ENCODE measurements around the gene TFAP2A. TPM values are rescaled to one million over a fixed set of nuclear protein-coding genes. Genes with fewer than 3 reads are reported as not detected.

The TFAP2A gene
- polyA plus RNA-seq, 3 donors: not detected

DNA sequence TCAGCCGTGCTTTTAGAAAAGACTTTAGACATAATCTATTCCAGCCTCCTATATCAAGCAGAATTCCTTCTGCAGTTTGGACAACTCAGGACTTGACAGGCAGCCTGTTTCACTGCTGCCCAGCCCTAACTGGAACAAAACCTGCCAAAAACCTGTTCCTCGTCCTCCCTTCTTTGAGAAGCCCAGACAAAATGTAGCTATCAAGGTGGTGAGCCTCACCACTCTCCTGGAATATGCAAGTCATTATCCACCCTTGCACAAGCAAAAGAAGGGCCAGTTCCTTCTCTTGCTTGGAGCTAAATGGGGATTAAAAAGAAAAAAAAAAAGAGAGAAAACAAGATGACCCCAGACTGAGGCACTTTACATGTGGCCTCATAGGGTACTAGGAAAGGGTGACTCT lies 64.2 kb downstream of the TFAP2A start:
- H3K9ac ChIP-seq (ENCODE audit: insufficient read depth, low read length, poor library complexity, severe bottlenecking): no peak overlapping the region
- intact Hi-C loops (cut with micrococcal nuclease): no loop called here
- Mint-ChIP-seq H3K4me3 (no peak overlapping the region), H3K27ac (no peak overlapping the region), H3K9me3 (peaks cover 0 to 7% (median 2%) of the 10 kb centered on the region in 7 donors), H3K27me3 (ENCODE audit: low read depth in 3 of 3) (peaks cover 3 to 19% (median 9%) of the 10 kb centered on the region in 3 donors), H3K36me3 (no peaks in the 10 kb centered on the region), H3K4me1 (no peaks in the 10 kb centered on the region)
- H2AFZ ChIP-seq (ENCODE audit: insufficient read depth, low read depth, low read length, poor library complexity, severe bottlenecking): no peak overlapping the region
- no peaks in the 10 kb centered on the region for H3K4me1 ChIP-seq (ENCODE audit: control insufficient read depth in 1 of 2, insufficient read depth in 2 of 2, low read length in 2 of 2)
- no peak overlapping the region for H3K4me3 ChIP-seq (replicated peaks in 1 of 3; ENCODE audit: low read depth in 2 of 3, low read length in 3 of 3)
- DNase-seq: no peak
- H3K27ac ChIP-seq (ENCODE audit: low read depth in 1 of 2, low read length in 2 of 2): no peak overlapping the region
- no peaks in the 10 kb centered on the region for H3K79me2 ChIP-seq (ENCODE audit: insufficient read depth, low read length)
- TF ChIP-seq, protein P1, sequence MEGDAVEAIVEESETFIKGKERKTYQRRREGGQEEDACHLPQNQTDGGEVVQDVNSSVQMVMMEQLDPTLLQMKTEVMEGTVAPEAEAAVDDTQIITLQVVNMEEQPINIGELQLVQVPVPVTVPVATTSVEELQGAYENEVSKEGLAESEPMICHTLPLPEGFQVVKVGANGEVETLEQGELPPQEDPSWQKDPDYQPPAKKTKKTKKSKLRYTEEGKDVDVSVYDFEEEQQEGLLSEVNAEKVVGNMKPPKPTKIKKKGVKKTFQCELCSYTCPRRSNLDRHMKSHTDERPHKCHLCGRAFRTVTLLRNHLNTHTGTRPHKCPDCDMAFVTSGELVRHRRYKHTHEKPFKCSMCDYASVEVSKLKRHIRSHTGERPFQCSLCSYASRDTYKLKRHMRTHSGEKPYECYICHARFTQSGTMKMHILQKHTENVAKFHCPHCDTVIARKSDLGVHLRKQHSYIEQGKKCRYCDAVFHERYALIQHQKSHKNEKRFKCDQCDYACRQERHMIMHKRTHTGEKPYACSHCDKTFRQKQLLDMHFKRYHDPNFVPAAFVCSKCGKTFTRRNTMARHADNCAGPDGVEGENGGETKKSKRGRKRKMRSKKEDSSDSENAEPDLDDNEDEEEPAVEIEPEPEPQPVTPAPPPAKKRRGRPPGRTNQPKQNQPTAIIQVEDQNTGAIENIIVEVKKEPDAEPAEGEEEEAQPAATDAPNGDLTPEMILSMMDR (IDR thresholded peaks at IDR 0.05): no peak
- 100% methylated on average over 2 of the region's 2 CpGs for WGBS (ENCODE audit: insufficient coverage)
- no peaks in the 10 kb centered on the region for H3K27me3 ChIP-seq (ENCODE audit: control insufficient read depth in 2 of 2, insufficient read depth in 2 of 2, low read length in 2 of 2)
- H4K20me1 ChIP-seq (ENCODE audit: insufficient read depth, low read length): no peaks in the 10 kb centered on the region
- no peaks in the 10 kb centered on the region for H3K9me3 ChIP-seq (replicated peaks in 1 of 2; ENCODE audit: control insufficient read depth in 1 of 2, insufficient read depth in 1 of 2, low read length in 2 of 2)
- H3K36me3 ChIP-seq (replicated peaks in 1 of 2; ENCODE audit: control insufficient read depth in 1 of 2, insufficient read depth in 2 of 2, low read length in 2 of 2): no peaks in the 10 kb centered on the region
- no peak overlapping the region for H3K4me2 ChIP-seq (replicated peaks; ENCODE audit: extremely low read depth, low read length, poor library complexity, severe bottlenecking)

DNA sequence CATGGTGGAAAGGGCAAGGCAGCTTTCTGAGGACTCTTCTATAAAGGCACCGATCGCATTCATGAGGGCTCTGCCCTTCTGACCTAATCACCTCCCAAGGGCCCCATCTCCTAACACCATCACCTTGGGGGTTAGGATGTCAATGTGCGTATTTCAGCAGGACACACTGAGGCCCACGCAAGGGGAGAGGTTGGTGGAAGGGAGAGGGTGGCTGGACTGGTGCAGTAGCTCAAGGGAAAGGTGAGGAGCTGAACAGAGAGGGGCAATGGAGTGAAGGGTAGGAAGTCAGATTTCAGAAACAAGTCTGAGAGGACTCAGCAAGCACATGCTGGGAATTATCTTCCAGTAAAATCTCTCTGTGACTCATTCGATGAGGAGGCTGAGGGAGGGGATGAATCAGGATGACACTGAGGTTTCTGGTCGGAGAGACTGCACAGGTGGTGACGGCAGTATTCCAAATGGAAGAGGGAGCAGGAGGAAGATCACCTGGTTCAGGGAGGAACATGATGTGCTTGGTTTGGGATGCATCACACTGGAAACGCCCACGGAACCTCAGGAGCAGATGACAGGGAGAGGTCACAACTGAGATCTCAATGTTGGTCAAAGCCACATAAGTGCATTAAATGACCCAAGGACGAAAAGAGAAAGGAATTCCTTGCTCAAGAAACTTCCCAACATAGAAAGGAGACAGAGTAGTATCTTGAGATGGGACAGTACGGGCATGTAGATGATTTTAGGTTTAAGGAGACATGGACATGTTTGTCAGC lies 67.1 kb downstream of the TFAP2A start:
- WGBS (ENCODE audit: insufficient coverage): 95% methylated on average over 5 of the region's 11 CpGs
- H2AFZ ChIP-seq (ENCODE audit: insufficient read depth, low read depth, low read length, poor library complexity, severe bottlenecking): no peak overlapping the region

More for the DNA sequence above, 67.1 kb downstream of the TFAP2A start:
- Histone ChIP-seq H3K9ac (ENCODE audit: insufficient read depth, low read length, poor library complexity, severe bottlenecking) (no peak overlapping the region), H3K79me2 (ENCODE audit: insufficient read depth, low read length) (no peaks in the 10 kb centered on the region), H3K4me1 (ENCODE audit: control insufficient read depth in 1 of 2, insufficient read depth in 2 of 2, low read length in 2 of 2) (no peaks in the 10 kb centered on the region), H4K20me1 (ENCODE audit: insufficient read depth, low read length) (no peaks in the 10 kb centered on the region), H3K27ac (ENCODE audit: low read depth in 1 of 2, low read length in 2 of 2) (no peak overlapping the region), H3K4me2 (replicated peaks; ENCODE audit: extremely low read depth, low read length, poor library complexity, severe bottlenecking) (no peak overlapping the region), H3K36me3 (replicated peaks in 1 of 2; ENCODE audit: control insufficient read depth in 1 of 2, insufficient read depth in 2 of 2, low read length in 2 of 2) (no peaks in the 10 kb centered on the region), H3K27me3 (ENCODE audit: control insufficient read depth in 2 of 2, insufficient read depth in 2 of 2, low read length in 2 of 2) (no peaks in the 10 kb centered on the region), H3K9me3 (replicated peaks in 1 of 2; ENCODE audit: control insufficient read depth in 1 of 2, insufficient read depth in 1 of 2, low read length in 2 of 2) (no peaks in the 10 kb centered on the region), H3K4me3 (replicated peaks in 1 of 3; ENCODE audit: low read depth in 2 of 3, low read length in 3 of 3) (no peak overlapping the region)
- Mint-ChIP-seq H3K27me3 (ENCODE audit: low read depth in 3 of 3) (peaks cover 2 to 18% (median 3%) of the 10 kb centered on the region in 3 donors), H3K36me3 (no peaks in the 10 kb centered on the region), H3K27ac (no peak overlapping the region), H3K4me1 (no peaks in the 10 kb centered on the region), H3K4me3 (no peak overlapping the region), H3K9me3 (peaks cover 0 to 3% (median 3%) of the 10 kb centered on the region in 7 donors)
- intact Hi-C loops (cut with micrococcal nuclease): no loop called here
- no peak for DNase-seq
- TF ChIP-seq, protein P1 (IDR thresholded peaks at IDR 0.05): no peak

Small RNA genes lying within 50 kb of the gene (small RNA-seq; reads per million reads assigned to genes)
- not detected for gene MIR5689 (ENCODE audit: insufficient read length, low read depth)

Other genes with a start within 250 kb of the TFAP2A start
- 10 to 100 TPM in 1 of 3 donors, 1 to 10 TPM in 2; 3.5 to 10.0 (median 4.3) TPM for gene GCNT2, start 106.3 kb upstream of the TFAP2A start, polyA plus RNA-seq